ENCODE results near the gene INSYN1.

Gene INSYN1

DNA sequence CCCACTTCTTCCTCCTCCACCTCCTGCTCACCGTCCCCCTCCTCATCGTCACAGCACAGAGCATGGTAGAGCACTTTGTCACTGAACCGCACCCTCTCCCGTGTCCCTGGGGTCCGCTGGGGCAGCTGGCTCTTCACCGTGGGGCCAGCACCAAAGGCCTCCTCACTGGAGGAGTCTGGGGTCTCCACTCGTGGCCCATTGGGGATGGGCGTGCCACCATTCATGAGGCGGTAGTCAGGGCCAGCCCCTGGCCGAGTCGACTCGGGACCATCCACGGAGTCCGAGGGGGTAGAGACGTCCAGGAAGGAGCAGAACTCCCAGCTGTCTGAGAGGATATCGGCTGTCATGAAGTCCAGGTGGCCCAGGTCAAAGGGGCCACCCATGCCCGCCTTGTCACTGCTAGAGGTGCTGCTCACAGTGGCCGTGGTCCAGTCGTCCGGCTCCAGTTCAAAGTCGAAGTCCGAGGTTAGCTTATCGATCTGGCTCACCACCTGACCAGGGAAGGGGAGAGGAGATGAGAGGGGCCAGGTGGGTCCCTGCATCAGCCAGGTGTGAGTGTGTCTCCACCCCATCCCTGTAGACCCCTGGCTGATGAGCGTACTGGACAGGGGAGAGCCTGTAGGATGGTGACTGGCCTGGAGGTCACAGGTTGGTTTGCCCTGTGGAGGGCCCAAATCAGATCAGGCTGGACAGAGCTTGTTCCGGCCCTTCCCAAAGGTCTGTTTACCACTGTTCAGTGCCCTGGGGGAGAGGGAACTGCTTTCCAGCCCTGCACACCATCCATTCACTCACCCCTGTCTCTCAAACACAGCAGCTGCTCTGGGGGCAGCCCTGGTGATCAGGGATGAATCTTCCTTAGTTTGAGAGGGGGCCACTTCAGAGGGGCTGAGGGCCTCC lies 12.8 kb downstream of the INSYN1 start:
- TF ChIP-seq, protein P1, sequence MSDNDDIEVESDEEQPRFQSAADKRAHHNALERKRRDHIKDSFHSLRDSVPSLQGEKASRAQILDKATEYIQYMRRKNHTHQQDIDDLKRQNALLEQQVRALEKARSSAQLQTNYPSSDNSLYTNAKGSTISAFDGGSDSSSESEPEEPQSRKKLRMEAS (IDR thresholded peaks at IDR 0.05) = no peak
- TF ChIP-seq ZBTB7A (IDR thresholded peaks at IDR 0.05; ENCODE audit: low read depth) (no peak), TAF1 (IDR thresholded peaks at IDR 0.05; ENCODE audit: low read depth) (no peak), FOXM1 (IDR thresholded peaks at IDR 0.05; ENCODE audit: borderline replicate concordance, low read depth) (no peak), YY1 (IDR thresholded peaks at IDR 0.05; ENCODE audit: low read depth) (no peak), NFIC (IDR thresholded peaks at IDR 0.05) (no peak), CEBPB (IDR thresholded peaks at IDR 0.05) (no peak), RAD21 (IDR thresholded peaks at IDR 0.05; ENCODE audit: low read depth) (no peak), EP300 (IDR thresholded peaks at IDR 0.05; ENCODE audit: borderline replicate concordance) (no peak), CREB1 (IDR thresholded peaks at IDR 0.05; ENCODE audit: low read depth) (no peak)
- TF ChIP-seq, protein P2, sequence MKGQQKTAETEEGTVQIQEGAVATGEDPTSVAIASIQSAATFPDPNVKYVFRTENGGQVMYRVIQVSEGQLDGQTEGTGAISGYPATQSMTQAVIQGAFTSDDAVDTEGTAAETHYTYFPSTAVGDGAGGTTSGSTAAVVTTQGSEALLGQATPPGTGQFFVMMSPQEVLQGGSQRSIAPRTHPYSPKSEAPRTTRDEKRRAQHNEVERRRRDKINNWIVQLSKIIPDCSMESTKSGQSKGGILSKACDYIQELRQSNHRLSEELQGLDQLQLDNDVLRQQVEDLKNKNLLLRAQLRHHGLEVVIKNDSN (IDR thresholded peaks at IDR 0.05) = no peak
- TF ChIP-seq, protein P3, sequence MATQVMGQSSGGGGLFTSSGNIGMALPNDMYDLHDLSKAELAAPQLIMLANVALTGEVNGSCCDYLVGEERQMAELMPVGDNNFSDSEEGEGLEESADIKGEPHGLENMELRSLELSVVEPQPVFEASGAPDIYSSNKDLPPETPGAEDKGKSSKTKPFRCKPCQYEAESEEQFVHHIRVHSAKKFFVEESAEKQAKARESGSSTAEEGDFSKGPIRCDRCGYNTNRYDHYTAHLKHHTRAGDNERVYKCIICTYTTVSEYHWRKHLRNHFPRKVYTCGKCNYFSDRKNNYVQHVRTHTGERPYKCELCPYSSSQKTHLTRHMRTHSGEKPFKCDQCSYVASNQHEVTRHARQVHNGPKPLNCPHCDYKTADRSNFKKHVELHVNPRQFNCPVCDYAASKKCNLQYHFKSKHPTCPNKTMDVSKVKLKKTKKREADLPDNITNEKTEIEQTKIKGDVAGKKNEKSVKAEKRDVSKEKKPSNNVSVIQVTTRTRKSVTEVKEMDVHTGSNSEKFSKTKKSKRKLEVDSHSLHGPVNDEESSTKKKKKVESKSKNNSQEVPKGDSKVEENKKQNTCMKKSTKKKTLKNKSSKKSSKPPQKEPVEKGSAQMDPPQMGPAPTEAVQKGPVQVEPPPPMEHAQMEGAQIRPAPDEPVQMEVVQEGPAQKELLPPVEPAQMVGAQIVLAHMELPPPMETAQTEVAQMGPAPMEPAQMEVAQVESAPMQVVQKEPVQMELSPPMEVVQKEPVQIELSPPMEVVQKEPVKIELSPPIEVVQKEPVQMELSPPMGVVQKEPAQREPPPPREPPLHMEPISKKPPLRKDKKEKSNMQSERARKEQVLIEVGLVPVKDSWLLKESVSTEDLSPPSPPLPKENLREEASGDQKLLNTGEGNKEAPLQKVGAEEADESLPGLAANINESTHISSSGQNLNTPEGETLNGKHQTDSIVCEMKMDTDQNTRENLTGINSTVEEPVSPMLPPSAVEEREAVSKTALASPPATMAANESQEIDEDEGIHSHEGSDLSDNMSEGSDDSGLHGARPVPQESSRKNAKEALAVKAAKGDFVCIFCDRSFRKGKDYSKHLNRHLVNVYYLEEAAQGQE (IDR thresholded peaks at IDR 0.05; ENCODE audit: low read depth) = no peak

DNA sequence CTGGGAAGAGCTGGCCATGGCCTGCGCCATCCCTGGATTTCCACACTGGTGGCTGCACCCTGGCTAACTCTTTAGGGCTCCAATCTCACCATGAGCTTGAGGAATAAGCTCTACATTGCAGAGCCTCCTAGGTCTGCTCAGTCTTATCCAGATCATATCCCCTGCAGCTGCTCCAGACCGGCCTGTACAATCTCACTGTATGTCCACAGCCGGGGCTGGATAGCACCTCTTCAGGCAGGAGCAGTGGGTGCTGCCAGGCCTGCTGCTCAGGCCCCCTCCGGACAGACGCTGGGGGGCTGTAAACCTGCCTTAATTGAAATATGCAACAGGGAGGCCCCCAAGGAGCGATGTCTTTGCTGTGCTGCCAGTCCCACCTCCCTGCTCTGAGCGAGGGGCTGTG lies 15.6 kb downstream of the INSYN1 start:
- no peak for TF ChIP-seq TCF12 (IDR thresholded peaks at IDR 0.05; ENCODE audit: low read depth)
- TF ChIP-seq, protein P3 (IDR thresholded peaks at IDR 0.05; ENCODE audit: low read depth) = no peak
- TF ChIP-seq FOXM1 (IDR thresholded peaks at IDR 0.05; ENCODE audit: borderline replicate concordance, low read depth) = no peak
- TF ChIP-seq TAF1 (IDR thresholded peaks at IDR 0.05; ENCODE audit: low read depth) = no peak
- no peak for TF ChIP-seq CEBPB (IDR thresholded peaks at IDR 0.05)
- no peak for TF ChIP-seq ZBTB7A (IDR thresholded peaks at IDR 0.05; ENCODE audit: low read depth)

DNA sequence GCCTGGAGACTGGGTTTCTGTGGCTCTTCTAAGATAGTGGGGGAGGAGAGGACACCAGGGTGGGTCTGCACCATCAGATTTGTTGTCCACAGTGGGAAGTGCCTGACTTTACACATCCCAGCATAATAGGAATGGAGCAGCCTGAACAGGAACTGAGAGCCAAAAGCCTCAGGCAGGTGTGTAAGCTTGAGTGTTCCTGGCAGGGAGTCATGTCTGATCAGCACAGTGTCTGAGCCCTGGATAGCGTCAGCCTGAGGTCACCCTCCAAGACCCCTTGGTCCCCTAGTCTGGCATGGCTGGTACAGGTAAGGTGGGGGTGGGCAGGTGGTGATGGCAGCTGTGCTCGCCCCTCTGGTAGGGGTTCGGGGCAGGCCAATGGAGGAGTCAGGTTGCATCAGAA lies 20.2 kb downstream of the INSYN1 start:
- TF ChIP-seq ZBTB7A (IDR thresholded peaks at IDR 0.05; ENCODE audit: low read depth) (no peak), CEBPB (IDR thresholded peaks at IDR 0.05) (no peak), TCF12 (IDR thresholded peaks at IDR 0.05; ENCODE audit: low read depth) (no peak), EP300 (IDR thresholded peaks at IDR 0.05; ENCODE audit: borderline replicate concordance) (no peak), TEAD4 (IDR thresholded peaks at IDR 0.05) (no peak), EGR1 (IDR thresholded peaks at IDR 0.05) (no peak), NFIC (IDR thresholded peaks at IDR 0.05) (no peak), CREB1 (IDR thresholded peaks at IDR 0.05; ENCODE audit: low read depth) (no peak), TAF1 (IDR thresholded peaks at IDR 0.05; ENCODE audit: low read depth) (no peak), YY1 (IDR thresholded peaks at IDR 0.05; ENCODE audit: low read depth) (no peak)
- TF ChIP-seq, protein P2 (IDR thresholded peaks at IDR 0.05) = no peak
- TF ChIP-seq, protein P3 (IDR thresholded peaks at IDR 0.05; ENCODE audit: low read depth) = no peak

- no peak for TF ChIP-seq RAD21 (IDR thresholded peaks at IDR 0.05; ENCODE audit: low read depth)
- TF ChIP-seq, protein P1 (IDR thresholded peaks at IDR 0.05) = no peak
- no peak for TF ChIP-seq TAF1 (IDR thresholded peaks at IDR 0.05; ENCODE audit: low read depth)
- TF ChIP-seq ZBTB7A (IDR thresholded peaks at IDR 0.05; ENCODE audit: low read depth) = no peak
- no peak for TF ChIP-seq CEBPB (IDR thresholded peaks at IDR 0.05)
- TF ChIP-seq, protein P2 (IDR thresholded peaks at IDR 0.05) = no peak
- TF ChIP-seq, protein P3 (IDR thresholded peaks at IDR 0.05; ENCODE audit: low read depth) = no peak
- no peak for TF ChIP-seq YY1 (IDR thresholded peaks at IDR 0.05; ENCODE audit: low read depth)
- no peak for TF ChIP-seq TEAD4 (IDR thresholded peaks at IDR 0.05)
- no peak for TF ChIP-seq TCF12 (IDR thresholded peaks at IDR 0.05; ENCODE audit: low read depth)
- no peak for TF ChIP-seq CREB1 (IDR thresholded peaks at IDR 0.05; ENCODE audit: low read depth)
- no peak for TF ChIP-seq EP300 (IDR thresholded peaks at IDR 0.05; ENCODE audit: borderline replicate concordance)
- no peak for TF ChIP-seq FOXM1 (IDR thresholded peaks at IDR 0.05; ENCODE audit: borderline replicate concordance, low read depth)
- TF ChIP-seq NFIC (IDR thresholded peaks at IDR 0.05) = no peak
- no peak for TF ChIP-seq EGR1 (IDR thresholded peaks at IDR 0.05)
Observed at GRCh38 chr15:73727330-73727976, 25.7 kb downstream of the INSYN1 start.
